Upper lobe of left lung (tissue), 6 donors: Measurements from ENCODE around the gene CD109. TPM values are rescaled to one million over a fixed set of nuclear protein-coding genes. Genes with fewer than 3 reads are reported as not detected.

Source experiments
- ATAC-seq, 2 donors: fragments of 200-7000 bp; cut with Tn5 transposase; one replicate each; pipeline ENCODE4 v1.9.1; 2022; ENCODE audit warnings: mild to moderate bottlenecking in 2 of 2, moderate library complexity in 2 of 2; ENCODE audit not compliant: low FRiP score in 2 of 2
- DNase-seq, 2 donors: peaks; one replicate each; pipeline ENCODE4 v3.0.0-alpha.2; 2019 to 2020
- H3K27ac ChIP-seq, 4 donors: fragments of 200-600 bp; sonication (generic); one replicate each; pipeline ENCODE4 v1.5.1; 2016 to 2019
- H3K27me3 ChIP-seq, 4 donors: fragments of 200-600 bp; sonication (generic); one replicate each; pipeline ENCODE4 v1.5.1; 2017 to 2019
- H3K36me3 ChIP-seq, 4 donors: fragments of 200-600 bp; sonication (generic); one replicate each; pipeline ENCODE4 v1.5.1; 2016 to 2019
- H3K4me1 ChIP-seq, 4 donors: fragments of 200-600 bp; sonication (generic); one replicate each; pipeline ENCODE4 v1.5.1; 2018 to 2019
- H3K4me3 ChIP-seq, 4 donors: fragments of 200-600 bp; sonication (generic); one replicate each; pipeline ENCODE4 v1.5.1; 2017 to 2019; ENCODE audit warnings: mild to moderate bottlenecking in 2 of 4, moderate library complexity in 1 of 4
- H3K9me3 ChIP-seq, 4 donors: fragments of 200-600 bp; sonication (generic); one replicate each; pipeline ENCODE4 v1.5.1; 2018 to 2019
- EP300 ChIP-seq, 4 donors: sonication (generic); formaldehyde crosslinking; IDR thresholded peaks; one replicate each; pipeline ENCODE4 v1.5.1; 2017; ENCODE audit warnings: antibody characterized with exemption in 4 of 4, control low read depth in 2 of 4
- POLR2A ChIP-seq, 4 donors: fragments of 450-650 bp; IDR thresholded peaks; one replicate each; pipeline ENCODE4 v1.5.1; 2016 to 2017; ENCODE audit warnings: antibody characterized with exemption in 4 of 4, mild to moderate bottlenecking in 2 of 4
- POLR2AphosphoS5 ChIP-seq, 2 donors: sonication (generic); formaldehyde crosslinking; IDR thresholded peaks; one replicate each; pipeline ENCODE4 v1.5.1; 2017; ENCODE audit warnings: antibody characterized with exemption in 2 of 2
- WGBS, 2 donors: methylation state at CpG; one replicate each; pipeline ENCODE4 v1.1.5; 2017 to 2018; 5-methylcytosine and 5-hydroxymethylcytosine counted together
- total RNA-seq, 6 donors: library from RNA; depleted of rRNA in 4 of 6; stranded (reverse); fragments of >200 nt in 4 of 6; gene quantifications; one replicate each; pipeline versions ENCODE4 v1.1.0 to v1.2.1, GENCODE V29; 2016 to 2021
- TF ChIP-seq, protein P1 (sequence below), 6 experiments: fragments of 450-650 bp in 4 of 6; fragments of 200-600 bp in 2 of 6; sonication (generic) in 2 of 6; IDR thresholded peaks; one replicate each; pipeline ENCODE4 v1.5.1; 2016 to 2019; ENCODE audit warnings: antibody characterized with exemption in 6 of 6
- donor health status: DM: no; HTN: no; CAD: no; lungs with moderate emphysema.
- donor health status: DM: no; HTN: yes; CAD: no; lungs with severe emphysema.

Gene CD109
- total RNA-seq, 6 donors from 2014 or later, result 4.2 to 25.5 (median 21.3) TPM

DNA sequence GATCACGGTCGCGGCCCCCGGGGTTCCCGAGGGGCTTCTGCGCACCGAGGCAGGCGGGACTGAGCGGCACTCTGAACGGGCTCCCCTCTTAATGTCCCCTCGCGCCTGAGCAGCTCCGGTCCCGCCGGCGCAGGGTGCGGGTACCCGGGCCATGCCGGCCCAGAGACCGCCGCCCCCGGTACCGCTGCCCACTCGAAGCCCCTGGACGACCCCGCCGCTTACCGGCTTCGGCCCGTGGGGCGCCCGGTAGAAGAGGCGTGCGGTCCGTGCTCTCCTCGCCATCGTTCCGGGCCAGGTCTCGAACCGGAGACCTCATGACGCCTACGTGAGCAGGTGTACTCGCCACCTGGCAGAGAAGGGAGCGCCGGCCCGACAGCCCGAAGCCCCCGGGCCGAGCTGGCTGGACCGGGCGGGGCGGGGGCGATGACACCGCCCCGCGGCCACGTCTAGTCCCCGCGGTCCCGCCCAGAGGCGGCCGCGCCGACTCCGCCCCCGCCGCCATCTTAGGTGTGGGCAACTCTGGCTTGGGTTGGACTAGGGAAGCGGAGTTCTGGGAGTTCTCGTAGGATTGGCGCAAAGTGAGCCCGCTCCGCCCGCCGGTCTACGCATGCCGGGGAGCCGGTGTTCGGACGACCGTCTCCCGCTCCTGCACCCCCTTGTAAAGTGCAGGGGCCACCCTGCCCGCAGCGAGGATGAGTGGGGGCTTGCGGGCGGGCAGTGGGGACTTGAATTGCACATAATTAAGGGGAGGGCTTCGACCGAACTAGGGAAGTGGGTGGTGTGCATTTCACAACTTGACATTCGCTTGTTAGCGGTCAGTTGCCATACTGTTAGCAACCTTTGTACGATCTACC is 42.2 kb upstream of the CD109 start, which contains the start of gene SLC17A5:
SLC17A5 (minus strand) TSS at position 422 of the 854 bp plus-strand sequence; CDS start at position 316, 106 bp downstream.
- Histone ChIP-seq H3K9me3 (no peaks in the 10 kb centered on the region), H3K4me3 (peak within 1 kb of the TSS; percentile 77 to 96 (median 92)), H3K27me3 (no peaks in the 10 kb centered on the region), H3K4me1 (peaks cover 0 to 26% (median 13%) of the 10 kb centered on the region in 4 donors), H3K36me3 (peaks cover 0 to 12% (median 0%) of the 10 kb centered on the region in 4 donors), H3K27ac (peak within 1 kb of the TSS; percentile 98 to 99 (median 98))
- 0 to 1% methylated on average over 17 to 55 of the region's 90 CpGs for whole genome bisulfite sequencing, 2 donors
- ATAC-seq (peak; percentile 99), DNase-seq (peak; percentile 96 to 99)
- TF ChIP-seq EP300 (IDR thresholded peaks at IDR 0.05) (no peak), POLR2A (IDR thresholded peaks at IDR 0.05) (peak in 3 of 4 donors; percentile 57 to 82 (median 68)), POLR2AphosphoS5 (IDR thresholded peaks at IDR 0.05) (peak; percentile 47 to 73)
- TF ChIP-seq, protein P1, sequence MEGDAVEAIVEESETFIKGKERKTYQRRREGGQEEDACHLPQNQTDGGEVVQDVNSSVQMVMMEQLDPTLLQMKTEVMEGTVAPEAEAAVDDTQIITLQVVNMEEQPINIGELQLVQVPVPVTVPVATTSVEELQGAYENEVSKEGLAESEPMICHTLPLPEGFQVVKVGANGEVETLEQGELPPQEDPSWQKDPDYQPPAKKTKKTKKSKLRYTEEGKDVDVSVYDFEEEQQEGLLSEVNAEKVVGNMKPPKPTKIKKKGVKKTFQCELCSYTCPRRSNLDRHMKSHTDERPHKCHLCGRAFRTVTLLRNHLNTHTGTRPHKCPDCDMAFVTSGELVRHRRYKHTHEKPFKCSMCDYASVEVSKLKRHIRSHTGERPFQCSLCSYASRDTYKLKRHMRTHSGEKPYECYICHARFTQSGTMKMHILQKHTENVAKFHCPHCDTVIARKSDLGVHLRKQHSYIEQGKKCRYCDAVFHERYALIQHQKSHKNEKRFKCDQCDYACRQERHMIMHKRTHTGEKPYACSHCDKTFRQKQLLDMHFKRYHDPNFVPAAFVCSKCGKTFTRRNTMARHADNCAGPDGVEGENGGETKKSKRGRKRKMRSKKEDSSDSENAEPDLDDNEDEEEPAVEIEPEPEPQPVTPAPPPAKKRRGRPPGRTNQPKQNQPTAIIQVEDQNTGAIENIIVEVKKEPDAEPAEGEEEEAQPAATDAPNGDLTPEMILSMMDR (IDR thresholded peaks at IDR 0.05), result peak in 2 of 6 experiments; percentile 15 to 33

DNA sequence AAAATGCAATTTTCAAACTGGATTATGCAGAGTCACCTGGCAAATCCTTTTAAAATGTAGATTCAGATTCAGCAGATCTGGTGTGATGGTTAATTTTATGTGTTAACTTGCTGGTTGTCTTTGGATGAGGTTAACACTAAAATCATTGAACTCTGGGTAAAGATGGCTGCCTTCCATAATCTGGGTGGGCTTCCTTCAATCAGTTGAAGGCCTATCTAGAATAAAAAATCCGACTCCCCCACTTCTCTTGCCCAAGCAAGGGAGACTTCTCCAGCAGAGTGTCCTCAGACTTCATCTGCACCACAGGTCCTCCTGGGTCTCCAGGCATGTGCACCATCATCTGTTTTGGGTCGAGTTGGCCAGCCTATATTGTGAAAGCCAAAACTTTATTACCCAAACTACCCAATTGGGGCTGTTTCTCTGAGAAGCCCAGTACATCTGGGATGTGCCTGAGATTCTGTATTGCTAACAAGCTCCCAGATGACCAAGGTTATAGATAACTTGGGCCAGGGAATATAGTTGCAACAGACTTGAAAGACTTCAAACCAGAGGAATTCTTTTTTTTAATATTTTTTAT is 40.6 kb upstream of the CD109 start:
- ATAC-seq (no peak), DNase-seq (no peak)
- Histone ChIP-seq H3K27ac (peak overlapping the region in 3 of 4 donors; percentile 98), H3K27me3 (no peaks in the 10 kb centered on the region), H3K9me3 (no peaks in the 10 kb centered on the region), H3K36me3 (no peaks in the 10 kb centered on the region), H3K4me3 (peak overlapping the region in 1 of 4 donors; percentile 94), H3K4me1 (peaks cover 0 to 26% (median 13%) of the 10 kb centered on the region in 4 donors)
- TF ChIP-seq EP300 (IDR thresholded peaks at IDR 0.05) (no peak), POLR2AphosphoS5 (IDR thresholded peaks at IDR 0.05) (no peak), POLR2A (IDR thresholded peaks at IDR 0.05) (no peak)
- TF ChIP-seq, protein P1 (IDR thresholded peaks at IDR 0.05), result no peak
- 71 to 88% methylated on average over 2 of the region's 2 CpGs for WGBS, 2 donors

DNA sequence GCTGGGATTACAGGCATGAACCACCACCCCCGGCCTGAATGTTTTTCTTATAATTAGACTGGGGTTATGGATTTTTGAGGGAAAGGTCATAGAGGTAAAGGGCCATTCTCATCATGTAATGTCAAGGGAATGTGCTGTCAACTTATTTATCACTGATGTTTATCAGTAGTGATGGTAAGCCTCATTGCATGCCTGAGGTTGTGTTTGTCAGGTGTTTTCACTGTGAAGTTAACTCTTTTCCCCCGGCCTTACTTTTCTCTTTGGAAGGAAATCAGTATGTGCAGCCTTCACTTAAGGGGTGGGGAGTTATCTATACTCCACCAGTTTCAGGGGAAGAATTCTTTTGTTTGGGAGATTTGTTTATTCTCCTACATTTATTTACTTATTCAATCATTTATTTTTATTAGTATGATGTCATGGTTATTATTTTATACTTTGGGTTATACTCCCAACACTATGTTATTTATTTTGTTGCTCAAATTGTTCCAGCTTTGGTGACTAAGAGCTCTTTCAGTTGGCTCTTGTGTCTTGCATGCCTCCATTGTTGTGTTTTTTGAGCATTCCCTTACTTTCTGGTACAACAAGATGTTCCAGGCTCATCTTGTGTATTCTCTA is 39.4 kb upstream of the CD109 start:
- no peak for TF ChIP-seq POLR2AphosphoS5 (IDR thresholded peaks at IDR 0.05)
- TF ChIP-seq EP300 (IDR thresholded peaks at IDR 0.05), result no peak
- TF ChIP-seq POLR2A (IDR thresholded peaks at IDR 0.05), result no peak
- TF ChIP-seq, protein P1 (IDR thresholded peaks at IDR 0.05), result no peak
- ATAC-seq (no peak), DNase-seq (no peak)
- Histone ChIP-seq H3K36me3 (no peaks in the 10 kb centered on the region), H3K27me3 (no peaks in the 10 kb centered on the region), H3K4me3 (no peak overlapping the region), H3K4me1 (peaks cover 0 to 25% (median 12%) of the 10 kb centered on the region in 4 donors), H3K9me3 (no peaks in the 10 kb centered on the region), H3K27ac (no peak overlapping the region)
- 89 to 96% methylated on average over 2 of the region's 2 CpGs for WGBS, 2 donors

DNA sequence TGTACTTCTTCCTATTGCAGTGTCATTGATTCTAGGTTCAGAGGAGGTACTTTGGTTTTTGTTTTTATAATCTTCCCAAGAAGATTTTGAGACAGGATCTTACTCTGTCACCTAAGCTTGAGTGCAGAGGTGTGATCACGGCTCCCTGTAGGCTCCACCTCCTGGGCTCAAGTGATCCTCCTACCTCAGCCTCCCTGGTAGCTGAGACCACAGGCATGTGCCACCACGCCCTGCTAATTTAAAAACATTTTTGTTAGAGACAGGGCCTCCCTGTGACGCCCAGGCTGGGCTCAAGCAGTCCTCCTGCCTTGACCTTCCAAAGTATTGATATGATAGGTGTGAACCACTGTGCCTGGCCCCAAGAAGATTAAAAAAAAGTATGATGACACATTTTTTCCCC is 38.8 kb upstream of the CD109 start:
- H3K4me1 ChIP-seq, result peaks cover 0 to 19% (median 7%) of the 10 kb centered on the region in 4 donors
- no peaks in the 10 kb centered on the region for H3K27me3 ChIP-seq
- no peak for DNase-seq
- H3K27ac ChIP-seq, result no peak overlapping the region
- no peaks in the 10 kb centered on the region for H3K36me3 ChIP-seq
- TF ChIP-seq POLR2A (IDR thresholded peaks at IDR 0.05) (no peak), POLR2AphosphoS5 (IDR thresholded peaks at IDR 0.05) (no peak), EP300 (IDR thresholded peaks at IDR 0.05) (no peak)
- TF ChIP-seq, protein P1 (IDR thresholded peaks at IDR 0.05), result no peak
- no peak overlapping the region for H3K4me3 ChIP-seq
- H3K9me3 ChIP-seq, result no peaks in the 10 kb centered on the region
- no peak for ATAC-seq
- 72 to 88% methylated on average over 3 of the region's 3 CpGs for WGBS, 2 donors
